HG03095 (cell line): ENCODE data around the gene TCERG1.
"Not testable (repeated sequence)": the region's sequence is repeated elsewhere in the genome, so short reads cannot be mapped to it uniquely, and the experiment has no call there.

Experiments
- ATAC-seq: cut with Tn5 transposase; IDR thresholded peaks from one replicate; pipeline ENCODE4 v1.9.1; 2021; ENCODE audit warnings: moderate library complexity; ENCODE audit not compliant: unreplicated experiment

TCERG1 gene

DNA sequence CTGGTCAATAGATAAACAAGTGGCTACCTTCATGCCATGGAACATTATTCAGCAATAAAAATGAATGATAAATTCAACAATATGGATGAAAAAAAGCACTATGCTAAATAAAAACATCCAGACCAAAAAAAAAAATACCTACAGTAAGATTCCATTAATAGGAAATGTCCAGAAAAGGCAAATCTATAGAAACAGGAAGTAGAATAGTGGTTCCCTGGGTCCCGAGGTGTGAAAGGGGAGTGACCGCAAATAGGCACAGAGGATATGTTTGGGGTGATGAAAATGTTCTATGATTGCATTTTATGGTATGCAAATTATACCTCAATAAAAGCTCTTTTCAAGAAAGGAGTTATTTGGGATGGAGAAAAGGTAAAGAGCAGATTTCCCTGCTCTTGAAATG is 72.4 kb downstream of the TCERG1 start:
- no peak for ATAC-seq

DNA sequence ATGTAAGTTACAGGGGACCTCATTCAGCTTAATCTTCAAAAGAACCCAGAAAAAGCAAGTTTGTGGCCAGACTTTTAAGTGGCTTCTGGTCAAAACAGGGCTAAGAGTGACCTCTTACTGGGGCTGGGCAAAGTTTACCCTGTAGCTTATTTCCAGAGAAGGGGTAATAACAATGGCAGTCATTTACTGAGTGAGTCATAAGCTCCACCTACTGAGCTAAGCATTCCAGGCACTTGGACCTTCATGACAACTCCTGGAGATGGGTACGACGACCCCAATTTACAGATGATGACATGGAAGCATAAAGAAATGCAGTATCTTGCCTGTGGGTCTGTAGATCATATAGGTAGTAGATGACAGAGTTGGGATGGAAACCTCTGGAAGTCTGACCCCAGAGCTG is 73.6 kb downstream of the TCERG1 start:
- ATAC-seq: no peak

DNA sequence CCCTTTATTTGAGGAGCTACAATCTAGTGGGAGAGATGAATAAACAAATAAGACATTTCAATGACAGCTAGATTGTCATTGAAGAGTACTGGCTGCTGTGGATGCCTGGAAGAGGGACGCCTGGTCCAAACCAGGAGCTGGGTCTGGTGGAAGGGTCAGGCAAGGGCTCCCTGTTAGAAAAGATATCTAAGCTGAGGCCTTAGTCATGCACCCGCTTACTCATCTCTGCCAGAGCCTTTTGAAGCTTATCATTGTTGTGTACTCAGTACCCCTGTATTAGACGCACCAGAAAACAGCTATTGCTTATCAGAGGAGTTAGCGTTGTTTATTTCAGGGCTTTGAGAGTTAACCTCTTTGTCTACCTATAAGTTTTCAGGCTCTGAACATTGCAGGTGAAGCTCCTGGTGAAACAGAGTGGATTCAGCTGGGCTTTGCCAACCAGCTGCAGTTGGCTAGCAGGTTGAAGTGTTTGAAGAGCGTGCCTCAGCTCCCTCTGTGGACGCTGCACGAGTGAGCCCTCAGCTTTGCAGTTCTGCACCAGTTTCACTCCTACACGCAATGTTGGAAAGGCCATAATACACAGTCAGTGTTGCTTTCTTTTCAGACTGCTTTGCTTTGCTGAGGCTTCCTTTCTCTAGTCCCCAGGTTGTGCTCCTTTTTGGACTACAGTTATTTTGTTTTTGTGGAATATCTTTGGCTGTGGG is 74.4 kb downstream of the TCERG1 start:
- ATAC-seq: no peak

DNA sequence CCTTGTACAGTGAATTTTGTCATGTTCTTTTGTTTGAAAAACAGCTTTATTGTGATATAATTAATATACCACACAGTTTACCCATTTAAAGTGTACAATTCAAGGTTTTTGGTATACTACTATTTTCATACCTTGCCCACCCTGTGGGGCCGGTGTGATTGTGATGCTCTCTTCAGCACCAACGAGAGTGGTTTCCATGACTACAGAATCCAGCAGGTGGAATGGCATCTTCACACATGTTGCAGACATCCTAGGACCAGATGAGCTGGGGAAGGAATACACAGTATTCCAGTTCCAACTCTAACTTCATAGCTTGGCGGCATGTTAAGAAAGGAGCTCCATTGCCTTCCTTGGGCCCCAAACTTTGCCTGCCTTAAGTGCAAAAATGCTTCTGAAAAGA is 76.6 kb downstream of the TCERG1 start:
- ATAC-seq: no peak

DNA sequence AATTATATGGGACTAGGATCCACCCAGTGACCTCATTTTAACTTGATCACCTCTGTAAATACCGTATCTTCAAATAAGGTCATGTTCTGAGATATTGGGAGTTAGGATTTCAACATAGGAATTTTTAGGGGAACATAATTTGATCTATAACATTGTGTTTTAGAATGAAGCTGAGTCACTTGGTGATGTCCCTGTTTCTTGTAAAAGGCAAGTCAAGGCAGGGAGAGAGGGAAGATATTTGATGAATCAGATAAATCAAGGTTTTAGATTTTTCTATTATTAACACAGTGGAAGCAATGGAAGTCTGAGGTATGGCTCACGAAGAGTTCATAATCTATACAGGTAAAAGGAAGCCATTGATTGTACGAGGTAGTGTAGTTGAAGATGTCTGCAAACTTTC is 80.7 kb downstream of the TCERG1 start:
- ATAC-seq: no peak

DNA sequence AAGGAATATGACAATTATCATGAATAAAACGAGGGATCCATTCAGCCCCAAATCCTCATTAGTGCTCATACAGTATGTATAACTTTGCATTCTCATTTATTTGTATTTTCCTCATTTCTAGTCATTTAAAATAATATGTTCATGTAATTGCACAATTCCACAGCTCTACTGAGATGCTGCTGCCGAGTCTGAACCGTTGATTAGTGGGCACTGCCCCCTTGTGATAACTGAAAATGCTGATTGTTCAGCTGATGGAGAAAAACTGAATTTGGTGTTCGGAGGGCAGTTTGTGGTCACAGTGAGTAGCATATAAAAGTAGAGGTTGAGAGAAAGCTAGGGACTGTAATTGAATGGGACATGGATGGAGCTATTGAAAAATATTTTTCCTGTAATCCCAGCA is 81.1 kb downstream of the TCERG1 start:
- no peak for ATAC-seq

DNA sequence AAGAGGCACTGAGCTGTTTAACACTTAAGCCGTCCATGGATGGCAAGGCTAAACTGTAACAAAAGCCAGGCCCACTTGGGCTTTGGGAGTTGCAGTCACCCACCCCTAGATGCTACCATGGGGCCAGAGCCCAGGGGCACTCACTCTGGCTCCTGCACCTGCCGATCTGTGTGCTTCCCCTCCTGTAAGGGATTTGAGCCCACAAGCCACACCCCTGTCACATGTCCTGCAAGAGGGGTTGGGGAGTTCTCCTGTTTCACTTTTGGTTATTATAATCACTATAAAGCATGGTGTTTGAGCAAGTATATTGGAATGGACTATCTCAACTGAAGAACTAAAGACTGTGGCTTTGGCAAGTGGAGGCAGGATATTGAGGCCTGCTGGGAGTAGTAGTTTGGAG is 82.9 kb downstream of the TCERG1 start:
- ATAC-seq: peak; percentile 55

DNA sequence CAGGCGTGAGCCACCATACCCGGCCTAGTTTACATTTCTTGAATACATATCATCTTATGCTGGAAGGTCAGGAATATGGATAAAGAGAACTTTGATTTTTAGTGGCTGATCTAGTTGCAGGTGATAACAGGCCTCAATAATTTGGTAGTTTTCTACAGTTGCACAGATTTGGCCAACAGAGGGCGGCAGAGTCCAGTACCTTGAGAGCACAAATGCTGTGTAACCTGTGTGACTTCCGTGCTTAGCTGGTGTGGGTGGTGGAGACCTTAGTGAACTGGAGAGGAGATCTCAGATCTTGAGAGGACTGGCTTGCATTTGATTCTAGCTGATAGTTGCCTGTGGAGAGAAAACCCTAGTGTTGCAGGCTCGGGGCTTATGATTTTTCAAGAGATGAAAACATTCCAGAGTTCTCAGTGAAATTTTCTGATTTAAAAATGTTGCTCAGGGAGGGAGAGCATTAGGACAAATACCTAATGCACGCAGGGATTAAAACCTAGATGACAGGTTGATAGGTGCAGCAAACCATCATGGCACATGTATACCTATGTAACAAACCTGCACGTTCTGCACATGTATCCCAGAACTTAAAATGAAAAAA is 86.2 kb downstream of the TCERG1 start:
- ATAC-seq: peak; percentile 94

DNA sequence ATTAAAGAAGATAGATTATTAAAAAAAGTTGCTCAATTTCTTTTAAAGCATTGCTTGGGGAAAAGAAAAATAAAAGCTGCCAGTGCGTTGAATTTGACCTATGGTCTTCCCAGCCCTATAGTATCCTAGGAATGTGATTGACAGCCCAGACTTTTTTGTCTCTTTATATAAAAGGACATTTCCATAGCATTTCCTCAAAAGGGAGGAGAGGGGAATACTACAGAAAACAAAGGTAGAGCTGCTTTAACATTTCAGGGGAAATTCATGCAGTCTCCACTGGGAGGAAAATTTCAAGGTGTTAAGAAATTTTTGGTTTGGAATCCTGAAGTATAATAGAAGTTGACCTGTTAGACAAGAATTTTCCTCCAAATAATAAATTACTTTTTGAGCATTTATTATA is 86.7 kb downstream of the TCERG1 start:
- ATAC-seq: no peak

DNA sequence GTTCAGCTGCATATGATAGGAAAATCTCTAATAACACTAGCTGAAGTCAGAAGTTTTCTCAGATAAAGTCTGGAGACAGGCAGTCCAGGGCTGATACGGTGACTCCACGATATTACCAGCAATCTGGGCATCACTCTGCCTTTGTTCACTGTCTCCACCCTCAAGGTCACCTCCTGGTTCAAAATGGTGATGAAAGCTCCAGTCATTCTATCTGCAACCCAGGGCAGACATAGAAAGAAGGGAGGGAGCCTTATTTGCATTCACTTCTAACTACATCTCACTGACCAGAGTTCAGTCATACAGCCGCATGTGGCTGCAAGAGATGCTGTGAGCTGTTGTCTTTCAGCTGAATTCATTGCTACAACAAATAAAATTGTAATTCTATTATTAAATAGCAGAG is 91.3 kb downstream of the TCERG1 start:
- no peak for ATAC-seq

DNA sequence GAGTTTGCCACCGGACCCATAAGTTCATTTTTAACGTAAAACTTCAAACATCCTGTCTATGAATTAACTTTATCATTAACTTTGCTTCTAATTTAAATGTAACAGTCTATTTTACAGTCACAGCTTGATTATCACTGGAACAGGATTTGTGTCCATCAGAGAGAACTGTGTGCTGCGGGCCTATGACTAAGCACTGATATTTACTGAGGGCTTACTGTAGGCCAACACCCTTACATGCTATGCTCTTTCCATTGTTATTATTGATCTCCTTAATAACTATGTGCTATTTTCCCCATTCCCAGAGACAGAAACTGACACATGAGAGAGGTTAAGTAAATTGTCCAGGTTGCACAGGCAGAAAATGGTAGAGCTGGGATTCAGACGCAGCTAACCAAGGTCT is 92.8 kb downstream of the TCERG1 start:
- no peak for ATAC-seq

DNA sequence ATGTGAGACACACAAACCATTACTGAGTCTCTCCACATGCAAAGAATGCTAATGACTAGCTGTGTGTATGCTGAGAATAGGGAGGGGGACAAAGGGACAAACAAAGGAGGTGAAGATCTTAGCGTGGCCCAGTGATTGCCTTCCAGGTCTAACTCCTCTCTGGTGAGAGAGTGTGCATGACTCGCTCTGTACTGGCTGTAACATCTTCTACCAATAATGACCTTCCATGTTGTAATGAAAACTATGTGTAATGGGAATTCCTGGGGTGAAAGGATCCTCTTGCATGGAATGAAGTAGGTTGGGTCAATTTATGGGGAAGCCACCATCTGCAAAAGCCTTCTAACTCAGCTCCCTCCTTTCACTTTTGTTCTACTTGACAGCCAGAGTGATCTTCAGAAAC is 93.3 kb downstream of the TCERG1 start:
- no peak for ATAC-seq

DNA sequence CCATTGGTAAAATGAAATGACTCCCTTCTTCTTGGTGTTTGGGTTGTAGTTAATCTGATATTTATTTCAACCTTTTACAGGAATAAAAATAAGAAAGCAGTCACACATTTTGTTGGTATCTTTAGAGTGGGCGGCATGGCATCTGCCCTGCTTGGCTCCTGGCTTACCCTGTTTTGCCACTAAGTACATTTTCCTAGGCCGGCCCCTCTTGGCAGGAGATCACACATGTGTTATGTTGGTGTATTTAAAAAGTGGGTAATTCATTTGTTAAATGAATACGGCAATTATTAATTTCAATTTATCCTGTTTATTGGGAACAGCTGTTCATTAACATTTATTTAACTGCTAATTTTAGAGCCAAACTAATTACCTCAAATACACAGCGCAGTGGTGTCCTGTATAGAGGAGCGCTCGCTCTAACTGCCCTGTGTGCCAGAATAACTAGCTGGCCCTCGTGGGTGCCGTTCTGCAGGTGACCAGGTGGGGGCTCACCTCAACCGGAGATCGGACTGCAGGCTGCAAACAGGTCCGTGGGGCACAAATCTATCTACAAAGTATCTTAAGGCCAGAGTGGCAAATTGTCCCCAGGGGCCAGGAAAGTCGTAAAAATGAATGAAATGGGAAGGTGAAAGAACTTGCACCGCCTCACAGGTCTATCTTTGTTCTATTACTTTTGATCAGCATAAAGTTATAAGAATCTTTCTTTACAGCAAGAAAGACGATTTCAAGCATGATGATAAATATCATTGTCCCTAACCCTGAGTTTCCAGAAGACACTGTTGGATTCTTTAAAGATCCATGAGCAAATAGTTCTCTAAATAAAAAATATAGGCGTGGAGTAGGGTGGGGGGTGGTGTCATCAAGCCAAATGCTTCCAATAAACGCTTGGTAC is 95.1 kb downstream of the TCERG1 start:
- ATAC-seq: peak; percentile 98

DNA sequence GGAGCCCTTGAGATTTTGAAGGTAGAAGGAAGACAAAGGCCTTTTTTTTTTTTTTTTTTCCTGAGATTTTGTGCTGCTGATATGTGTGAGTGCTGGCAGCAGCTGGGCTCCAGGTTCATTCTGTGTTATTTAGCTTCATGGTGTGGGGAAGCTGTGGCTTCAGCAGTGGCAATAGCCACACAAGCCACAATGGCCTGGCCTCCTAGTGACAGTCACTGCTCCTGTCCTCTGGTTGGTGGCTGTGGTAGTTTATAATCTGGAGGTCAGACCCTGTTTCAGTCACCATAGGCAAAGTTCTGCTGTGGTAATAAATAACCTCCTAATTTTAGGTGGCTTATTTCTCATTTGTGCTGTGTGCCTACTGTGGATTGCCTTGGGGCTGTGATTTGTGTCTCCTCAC is 97.1 kb downstream of the TCERG1 start:
- ATAC-seq: no peak

DNA sequence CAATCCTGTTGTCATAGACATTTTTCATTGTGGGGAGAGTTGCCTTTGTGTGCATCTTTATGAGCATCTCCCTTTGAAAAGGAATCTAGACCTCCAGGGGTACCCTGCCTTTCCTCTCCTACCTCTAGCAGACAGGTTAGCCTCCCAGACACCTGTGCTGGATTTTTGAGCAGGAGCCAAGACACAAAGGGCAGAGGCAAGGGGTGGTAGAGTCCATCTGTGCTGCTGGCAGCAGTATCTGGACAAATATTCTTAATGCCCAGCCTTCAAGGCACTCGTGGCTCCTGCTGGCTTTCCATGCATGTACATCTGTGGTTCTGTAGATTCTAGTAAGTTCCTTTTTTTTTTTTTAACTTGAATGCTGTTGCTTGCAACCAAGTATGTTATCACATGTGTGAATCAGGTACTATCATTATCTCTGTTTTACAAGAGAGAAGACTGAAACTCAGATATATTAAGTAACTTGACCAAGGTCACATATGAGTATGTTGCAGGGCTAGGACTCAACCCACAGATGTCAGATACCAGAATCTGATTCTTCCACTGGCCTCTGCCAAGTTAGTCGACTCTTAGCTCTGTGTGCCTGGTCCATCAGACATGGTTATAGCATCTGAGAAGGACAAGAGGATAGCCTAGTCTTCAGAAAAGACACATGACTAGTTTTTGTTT is 101.8 kb downstream of the TCERG1 start:
- no peak for ATAC-seq

DNA sequence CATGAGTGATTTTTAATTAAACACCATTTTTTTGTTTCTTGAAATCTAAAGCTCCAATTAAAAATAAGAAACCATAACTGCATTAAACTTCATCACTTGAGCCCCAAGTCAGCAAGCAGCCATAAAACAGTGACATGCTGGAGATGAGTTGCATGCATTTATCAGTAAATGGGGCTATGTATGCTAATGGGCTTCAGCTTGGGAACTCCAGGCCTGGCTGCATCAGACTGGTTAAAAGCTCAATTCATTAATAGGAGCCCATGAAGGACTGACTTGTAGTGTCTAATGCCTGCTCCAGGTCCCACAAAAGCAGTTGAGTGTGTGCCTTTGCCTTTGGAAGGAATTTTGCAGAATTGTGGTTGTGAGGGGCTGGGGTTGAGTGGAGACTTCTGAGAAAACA is 102.5 kb downstream of the TCERG1 start:
- no peak for ATAC-seq

DNA sequence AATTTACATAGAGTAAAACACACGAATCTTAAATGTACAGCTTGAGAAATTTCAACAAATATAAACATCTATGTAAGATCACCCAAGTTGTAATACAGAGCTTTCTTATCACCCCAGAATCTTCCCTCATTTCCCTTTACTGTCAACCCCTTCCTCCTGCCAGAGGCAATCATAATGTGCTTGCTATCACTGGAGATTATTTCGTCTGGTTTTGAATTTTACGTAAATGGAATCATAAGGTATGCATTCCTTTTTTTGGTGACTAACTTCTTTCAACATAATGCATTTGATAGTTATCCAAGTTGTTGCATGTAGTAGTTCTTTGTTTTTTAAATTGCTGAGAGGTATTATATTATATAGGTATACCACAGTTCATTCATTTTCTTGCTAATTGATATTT is 106.3 kb downstream of the TCERG1 start:
- no peak for ATAC-seq

DNA sequence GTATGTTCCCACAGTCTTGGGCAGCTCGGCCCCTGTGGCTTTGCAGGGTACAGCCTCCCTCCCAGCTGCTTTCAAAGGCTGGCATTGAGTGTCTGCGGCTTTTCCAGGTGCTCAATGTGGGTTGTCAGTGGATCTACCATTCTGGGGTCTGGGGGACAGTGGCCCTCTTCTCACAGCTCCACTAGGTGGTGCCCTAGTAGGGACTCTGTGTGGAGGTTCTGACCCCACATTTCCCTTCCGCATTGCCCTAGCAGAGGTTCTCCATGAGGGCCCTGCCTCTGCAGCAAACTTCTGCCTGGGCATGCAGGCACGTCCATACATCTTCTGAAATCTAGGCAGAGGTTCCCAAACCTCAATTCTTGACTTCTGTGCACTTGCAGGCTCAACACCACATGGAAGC is 109.8 kb downstream of the TCERG1 start:
- ATAC-seq: not testable (repeated sequence)

DNA sequence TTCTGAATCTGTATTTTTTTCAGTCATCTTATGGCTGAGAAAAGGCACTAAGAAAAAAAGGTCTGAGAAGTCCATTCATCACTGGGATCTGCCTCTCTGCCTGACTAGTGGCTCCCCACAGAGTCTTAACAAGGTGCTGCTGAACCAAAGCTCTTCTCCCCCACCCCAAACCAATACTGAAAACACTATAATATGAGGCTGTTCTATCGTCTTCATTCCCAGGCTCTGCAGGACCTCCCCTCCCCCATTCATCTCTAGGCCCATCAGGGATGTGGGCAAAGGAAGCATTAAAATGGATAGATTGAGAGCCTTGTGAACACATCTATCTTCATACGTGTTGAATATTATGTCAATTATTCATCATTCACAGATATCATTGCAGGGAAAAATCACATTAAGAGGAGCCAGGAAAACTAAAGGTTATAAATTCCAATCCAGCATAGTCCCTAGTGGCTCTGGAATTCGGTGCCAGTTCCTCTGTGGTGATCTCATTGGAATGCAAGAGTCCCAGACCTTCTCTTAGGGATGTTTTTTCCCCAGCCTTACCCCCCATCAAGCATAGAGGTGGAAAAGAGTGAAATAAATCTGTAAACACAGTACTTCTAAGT is 113.2 kb downstream of the TCERG1 start:
- ATAC-seq: no peak
